GM21367 (cell line): ENCODE data around the gene POLN.
"Not testable (repeated sequence)": the region's sequence is repeated elsewhere in the genome, so short reads cannot be mapped to it uniquely, and the experiment has no call there.

Source experiments
- ATAC-seq: cut with Tn5 transposase; IDR thresholded peaks from one replicate; pipeline ENCODE4 v1.9.1; 2021; ENCODE audit not compliant: unreplicated experiment

Gene POLN

GRCh38 chr4:2044542-2045517 is 197.1 kb downstream of the POLN start:
- no peak for ATAC-seq

DNA sequence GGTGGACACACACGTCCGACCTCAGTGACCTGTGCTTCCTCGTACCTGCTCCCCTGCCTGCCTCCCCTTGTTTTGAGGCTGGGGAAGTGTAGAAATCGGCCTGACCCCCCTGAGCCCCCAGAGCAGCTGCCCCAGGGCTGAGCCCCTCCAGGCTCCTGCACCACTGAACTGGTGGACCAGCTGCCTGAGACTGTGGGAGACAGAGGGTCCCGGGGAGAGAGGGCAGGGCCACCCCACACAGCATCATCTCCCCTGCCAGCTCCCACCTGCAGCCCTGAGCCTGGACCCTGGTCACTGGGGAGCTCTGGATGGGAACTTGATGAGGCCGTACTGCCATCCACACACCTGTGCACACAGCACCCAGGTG is 197.8 kb downstream of the POLN start:
- no peak for ATAC-seq

GRCh38 chr4:2043396-2044118 is 198.4 kb downstream of the POLN start:
- ATAC-seq: no peak

DNA sequence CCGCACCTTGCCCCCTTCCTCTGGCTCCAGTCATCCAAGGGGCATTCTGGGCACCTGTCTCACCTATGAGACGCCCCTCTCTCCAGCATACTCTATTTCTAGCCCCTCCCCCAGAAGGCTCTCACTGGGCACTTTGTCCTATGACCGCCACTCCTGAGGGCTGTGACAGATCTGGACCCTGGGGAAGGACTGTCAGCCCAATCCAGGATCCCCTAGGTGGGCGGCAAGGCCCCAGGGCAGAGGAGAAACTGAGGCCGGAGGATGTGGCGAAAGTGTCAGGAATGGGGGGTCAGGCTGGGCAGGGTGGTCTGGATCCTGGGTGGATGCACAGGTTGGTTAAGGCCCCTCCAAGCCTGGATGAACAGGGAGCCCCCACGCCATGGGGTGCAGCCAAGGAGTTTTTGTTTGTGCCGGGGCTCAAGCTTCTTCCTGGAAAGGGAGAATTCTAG is 198.9 kb downstream of the POLN start:
- no peak for ATAC-seq

- ATAC-seq: peak; percentile 15
These were observed 199.5 kb downstream of the POLN start for GRCh38 chr4:2042204-2042946.

- peak; percentile 62 for ATAC-seq
These were observed 200.4 kb downstream of the POLN start for GRCh38 chr4:2041239-2042130.

GRCh38 chr4:2040391-2041238 is 201.3 kb downstream of the POLN start:
- ATAC-seq: no peak

- no peak for ATAC-seq
These were observed 205.1 kb downstream of the POLN start for GRCh38 chr4:2036866-2037265.

DNA sequence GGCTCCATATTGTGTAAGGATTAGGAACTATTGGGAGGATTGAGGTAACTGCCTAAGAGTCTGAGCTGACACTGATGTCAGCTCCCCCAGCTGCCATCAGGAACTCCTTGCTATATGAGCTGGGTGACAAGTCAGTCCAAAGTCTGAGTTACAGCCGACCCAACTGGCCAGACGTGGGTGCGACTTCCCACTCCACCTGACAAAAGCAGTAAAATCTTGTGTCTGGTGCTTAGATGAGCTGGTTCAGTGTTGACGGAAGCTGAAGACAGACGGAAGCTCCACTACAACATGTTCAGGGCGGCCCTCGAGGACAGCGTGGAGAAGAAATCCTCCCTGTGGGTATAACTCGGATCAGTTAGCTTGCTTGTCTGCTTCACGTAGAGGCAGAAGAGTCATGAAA is 205.6 kb downstream of the POLN start:
- ATAC-seq: no peak

- not testable (repeated sequence) for ATAC-seq
These were observed 210.8 kb downstream of the POLN start for GRCh38 chr4:2031161-2031560.

DNA sequence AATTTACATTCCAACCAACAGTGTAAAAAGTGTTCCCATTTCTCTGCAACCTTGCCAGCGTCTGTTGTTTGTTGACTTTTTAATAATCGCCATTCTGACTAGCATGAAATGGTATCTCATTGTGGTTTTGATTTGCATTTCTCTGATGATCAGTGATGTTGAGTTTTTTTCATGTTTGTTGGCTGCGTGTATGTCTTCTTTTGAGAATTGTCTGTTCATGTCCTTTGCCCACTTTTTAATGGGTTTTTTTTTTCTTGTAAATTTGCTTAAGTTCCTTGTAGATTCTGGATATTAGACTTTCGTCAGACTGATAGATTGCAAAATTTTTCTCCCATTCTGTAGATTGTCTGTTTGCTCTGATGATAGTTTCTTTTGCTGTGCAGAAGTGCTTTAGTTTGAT is 214.8 kb downstream of the POLN start:
- not testable (repeated sequence) for ATAC-seq

GRCh38 chr4:2025817-2026216 is 216.1 kb downstream of the POLN start:
- ATAC-seq: no peak

GRCh38 chr4:2024683-2025082 is 217.2 kb downstream of the POLN start:
- no peak for ATAC-seq
